ENCODE data around the gene HEYL.
A peak's percentile ranks its signal among the peaks of the same experiment; 100 is the strongest.

HEYL gene

GRCh38 chr1:39590546-39590945 is 48.9 kb downstream of the HEYL start:
- H3F3A ChIP-seq (ENCODE audit: low read depth): no peaks in the 10 kb centered on the region
- H3K4me2 ChIP-seq (ENCODE audit: low read depth, low read length, poor library complexity, severe bottlenecking): no peak overlapping the region
- H3K9ac ChIP-seq (ENCODE audit: low read depth, low read length, poor library complexity, severe bottlenecking): no peak overlapping the region
- H3K79me2 ChIP-seq (ENCODE audit: insufficient read depth, low read length): no peaks in the 10 kb centered on the region
- no peaks in the 10 kb centered on the region for H3K9me2 ChIP-seq (replicated peaks; ENCODE audit: low read depth, low read length)
- TF ChIP-seq EZH2phosphoT487 (IDR thresholded peaks at IDR 0.05; ENCODE audit: borderline replicate concordance): no peak
- TF ChIP-seq CTCF (conservative IDR thresholded peaks at IDR 0.05; ENCODE audit: low read length): no peak
- no peaks in the 10 kb centered on the region for H4K20me1 ChIP-seq (ENCODE audit: insufficient read depth, low read length, poor library complexity, severe bottlenecking)
- H3K36me3 ChIP-seq (ENCODE audit: insufficient read depth, low read length): no peaks in the 10 kb centered on the region
- no peak overlapping the region for H2AFZ ChIP-seq (ENCODE audit: low read length)
- no peaks in the 10 kb centered on the region for H3K27me3 ChIP-seq (ENCODE audit: insufficient read depth, low read length, poor library complexity, severe bottlenecking)
- no peaks in the 10 kb centered on the region for H3K4me1 ChIP-seq (ENCODE audit: insufficient read depth, low read length, poor library complexity, severe bottlenecking)
- no peaks in the 10 kb centered on the region for H3K9me3 ChIP-seq (ENCODE audit: insufficient read depth, low read depth, low read length)
- H3K4me3 ChIP-seq (ENCODE audit: low read length, poor library complexity, severe bottlenecking): no peak overlapping the region

- TF ChIP-seq CTCF (conservative IDR thresholded peaks at IDR 0.05; ENCODE audit: low read length) (no peak), EZH2phosphoT487 (IDR thresholded peaks at IDR 0.05; ENCODE audit: borderline replicate concordance) (no peak)
- H3K4me3 ChIP-seq (ENCODE audit: low read length, poor library complexity, severe bottlenecking): no peak overlapping the region
- no peak overlapping the region for H3K4me2 ChIP-seq (ENCODE audit: low read depth, low read length, poor library complexity, severe bottlenecking)
- H3K36me3 ChIP-seq (ENCODE audit: insufficient read depth, low read length): no peaks in the 10 kb centered on the region
- H3K9me2 ChIP-seq (replicated peaks; ENCODE audit: low read depth, low read length): no peaks in the 10 kb centered on the region
- no peaks in the 10 kb centered on the region for H3K79me2 ChIP-seq (ENCODE audit: insufficient read depth, low read length)
- H2AFZ ChIP-seq (ENCODE audit: low read length): no peak overlapping the region
- H3K4me1 ChIP-seq (ENCODE audit: insufficient read depth, low read length, poor library complexity, severe bottlenecking): no peaks in the 10 kb centered on the region
- H3K27me3 ChIP-seq (ENCODE audit: insufficient read depth, low read length, poor library complexity, severe bottlenecking): no peaks in the 10 kb centered on the region
- H3K9ac ChIP-seq (ENCODE audit: low read depth, low read length, poor library complexity, severe bottlenecking): no peak overlapping the region
- H4K20me1 ChIP-seq (ENCODE audit: insufficient read depth, low read length, poor library complexity, severe bottlenecking): no peaks in the 10 kb centered on the region
- no peaks in the 10 kb centered on the region for H3K9me3 ChIP-seq (ENCODE audit: insufficient read depth, low read depth, low read length)
- H3F3A ChIP-seq (ENCODE audit: low read depth): no peaks in the 10 kb centered on the region
Measured at GRCh38 chr1:39585933-39586332, 53.5 kb downstream of the HEYL start.

- peaks cover 49% of the 10 kb centered on the region for H4K20me1 ChIP-seq (ENCODE audit: insufficient read depth, low read length, poor library complexity, severe bottlenecking)
- H3K4me1 ChIP-seq (ENCODE audit: insufficient read depth, low read length, poor library complexity, severe bottlenecking): peaks cover 37% of the 10 kb centered on the region
- H3K27me3 ChIP-seq (ENCODE audit: insufficient read depth, low read length, poor library complexity, severe bottlenecking): no peaks in the 10 kb centered on the region
- no peaks in the 10 kb centered on the region for H3F3A ChIP-seq (ENCODE audit: low read depth)
- H3K9ac ChIP-seq (ENCODE audit: low read depth, low read length, poor library complexity, severe bottlenecking): peak overlapping the region; percentile 97
- H3K4me3 ChIP-seq (ENCODE audit: low read length, poor library complexity, severe bottlenecking): peak overlapping the region; percentile 89
- H3K9me3 ChIP-seq (ENCODE audit: insufficient read depth, low read depth, low read length): no peaks in the 10 kb centered on the region
- TF ChIP-seq CTCF (conservative IDR thresholded peaks at IDR 0.05; ENCODE audit: low read length) (no peak), EZH2phosphoT487 (IDR thresholded peaks at IDR 0.05; ENCODE audit: borderline replicate concordance) (no peak)
- H2AFZ ChIP-seq (ENCODE audit: low read length): peak overlapping the region; percentile 51; the same call in 1 of the 2 replicates
- peak overlapping the region; percentile 99 for H3K4me2 ChIP-seq (ENCODE audit: low read depth, low read length, poor library complexity, severe bottlenecking)
- peaks cover 56% of the 10 kb centered on the region for H3K79me2 ChIP-seq (ENCODE audit: insufficient read depth, low read length)
- peaks cover 17% of the 10 kb centered on the region for H3K36me3 ChIP-seq (ENCODE audit: insufficient read depth, low read length)
- no peaks in the 10 kb centered on the region for H3K9me2 ChIP-seq (replicated peaks; ENCODE audit: low read depth, low read length)
Measured at GRCh38 chr1:39576016-39576657, 63.3 kb downstream of the HEYL start.
